ENCODE data around the gene SIVA1. TPM values are rescaled to one million over a fixed set of nuclear protein-coding genes. Genes with fewer than 3 reads are reported as not detected.

The SIVA1 gene
- total RNA-seq, 1 donor, result 62.2 TPM

GRCh38 chr14:104791425-104791824 lies 38.5 kb downstream of the SIVA1 start:
- H3K36me3 ChIP-seq (ENCODE audit: insufficient read depth, low read length), result peaks cover 12% of the 10 kb centered on the region

GRCh38 chr14:104792101-104792884 lies 39.3 kb downstream of the SIVA1 start:
- Histone ChIP-seq H3K4me2 (ENCODE audit: insufficient read depth, low read length) (no peak overlapping the region), H3K27me3 (ENCODE audit: insufficient read depth, low read length) (no peaks in the 10 kb centered on the region), H3K4me3 (ENCODE audit: insufficient read depth, low read length) (no peak overlapping the region), H3K9me3 (ENCODE audit: low read depth, low read length) (no peaks in the 10 kb centered on the region), H3K27ac (ENCODE audit: low read depth, low read length) (no peak overlapping the region), H4K20me1 (ENCODE audit: insufficient read depth, low read length) (peaks cover 66% of the 10 kb centered on the region), H3K79me2 (ENCODE audit: insufficient read depth, low read length) (peaks cover 76% of the 10 kb centered on the region), H3K4me1 (ENCODE audit: insufficient read depth, low read length) (peaks cover 12% of the 10 kb centered on the region), H2AFZ (ENCODE audit: low read length) (no peak overlapping the region), H3K36me3 (ENCODE audit: insufficient read depth, low read length) (peaks cover 12% of the 10 kb centered on the region)
- no peak for DNase-seq (ENCODE audit: insufficient read length, low spot score, missing footprints)
- TF ChIP-seq, protein P1, sequence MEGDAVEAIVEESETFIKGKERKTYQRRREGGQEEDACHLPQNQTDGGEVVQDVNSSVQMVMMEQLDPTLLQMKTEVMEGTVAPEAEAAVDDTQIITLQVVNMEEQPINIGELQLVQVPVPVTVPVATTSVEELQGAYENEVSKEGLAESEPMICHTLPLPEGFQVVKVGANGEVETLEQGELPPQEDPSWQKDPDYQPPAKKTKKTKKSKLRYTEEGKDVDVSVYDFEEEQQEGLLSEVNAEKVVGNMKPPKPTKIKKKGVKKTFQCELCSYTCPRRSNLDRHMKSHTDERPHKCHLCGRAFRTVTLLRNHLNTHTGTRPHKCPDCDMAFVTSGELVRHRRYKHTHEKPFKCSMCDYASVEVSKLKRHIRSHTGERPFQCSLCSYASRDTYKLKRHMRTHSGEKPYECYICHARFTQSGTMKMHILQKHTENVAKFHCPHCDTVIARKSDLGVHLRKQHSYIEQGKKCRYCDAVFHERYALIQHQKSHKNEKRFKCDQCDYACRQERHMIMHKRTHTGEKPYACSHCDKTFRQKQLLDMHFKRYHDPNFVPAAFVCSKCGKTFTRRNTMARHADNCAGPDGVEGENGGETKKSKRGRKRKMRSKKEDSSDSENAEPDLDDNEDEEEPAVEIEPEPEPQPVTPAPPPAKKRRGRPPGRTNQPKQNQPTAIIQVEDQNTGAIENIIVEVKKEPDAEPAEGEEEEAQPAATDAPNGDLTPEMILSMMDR (IDR thresholded peaks at IDR 0.05; ENCODE audit: extremely low read depth, low read depth, low read length), result no peak

More at GRCh38 chr14:104791425-104791824, 38.5 kb downstream of the SIVA1 start:
- H3K27ac ChIP-seq (ENCODE audit: low read depth, low read length), result no peak overlapping the region
- H2AFZ ChIP-seq (ENCODE audit: low read length), result no peak overlapping the region
- no peaks in the 10 kb centered on the region for H3K27me3 ChIP-seq (ENCODE audit: insufficient read depth, low read length)
- TF ChIP-seq, protein P1 (IDR thresholded peaks at IDR 0.05; ENCODE audit: extremely low read depth, low read depth, low read length), result no peak
- H3K79me2 ChIP-seq (ENCODE audit: insufficient read depth, low read length), result peaks cover 85% of the 10 kb centered on the region
- no peak for DNase-seq (ENCODE audit: insufficient read length, low spot score, missing footprints)
- H4K20me1 ChIP-seq (ENCODE audit: insufficient read depth, low read length), result peaks cover 66% of the 10 kb centered on the region
- no peaks in the 10 kb centered on the region for H3K9me3 ChIP-seq (ENCODE audit: low read depth, low read length)
- peaks cover 12% of the 10 kb centered on the region for H3K4me1 ChIP-seq (ENCODE audit: insufficient read depth, low read length)
- no peak overlapping the region for H3K4me2 ChIP-seq (ENCODE audit: insufficient read depth, low read length)
- H3K4me3 ChIP-seq (ENCODE audit: insufficient read depth, low read length), result no peak overlapping the region

DNA sequence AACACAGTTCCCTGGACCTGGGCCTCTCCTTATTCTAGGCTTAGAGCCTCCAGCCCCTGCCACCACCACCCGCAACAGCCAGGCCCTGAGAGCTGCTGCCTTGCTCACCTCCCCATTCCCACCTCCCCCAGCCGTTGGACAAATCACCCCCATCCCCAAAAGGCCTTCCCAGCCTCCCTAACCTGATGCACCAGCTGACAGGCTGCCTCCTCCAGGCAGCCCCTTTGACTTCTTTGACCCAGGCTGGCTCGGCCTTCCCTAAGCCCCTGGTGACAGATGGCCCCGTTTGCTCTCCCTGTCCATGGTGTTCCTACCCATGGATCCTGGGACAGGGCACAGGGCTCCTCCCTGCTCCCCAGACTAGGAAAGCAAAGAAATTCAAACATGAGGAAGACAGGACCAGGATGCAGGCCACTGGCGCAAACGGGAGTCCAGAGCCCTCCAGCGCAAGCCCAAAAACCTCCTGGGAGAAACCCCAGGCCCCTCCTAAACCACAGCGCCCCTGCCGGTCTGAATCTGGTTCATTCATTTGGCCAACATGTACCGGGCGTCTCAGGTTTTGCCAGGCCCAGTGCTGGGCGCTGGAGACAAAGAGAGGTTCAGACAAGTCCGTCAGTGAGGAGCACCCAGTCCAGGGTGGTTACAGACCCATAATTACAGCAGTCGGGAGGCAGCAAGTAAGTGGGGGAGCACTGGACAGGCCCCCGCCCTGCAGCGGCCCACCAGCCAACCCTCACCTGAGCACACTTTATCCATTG lies 40.2 kb downstream of the SIVA1 start:
- Histone ChIP-seq H3K27me3 (ENCODE audit: insufficient read depth, low read length) (no peaks in the 10 kb centered on the region), H3K79me2 (ENCODE audit: insufficient read depth, low read length) (peaks cover 68% of the 10 kb centered on the region), H3K4me3 (ENCODE audit: insufficient read depth, low read length) (peak overlapping the region; percentile 83), H4K20me1 (ENCODE audit: insufficient read depth, low read length) (peaks cover 59% of the 10 kb centered on the region), H3K4me1 (ENCODE audit: insufficient read depth, low read length) (peaks cover 12% of the 10 kb centered on the region), H2AFZ (ENCODE audit: low read length) (no peak overlapping the region), H3K9me3 (ENCODE audit: low read depth, low read length) (no peaks in the 10 kb centered on the region), H3K36me3 (ENCODE audit: insufficient read depth, low read length) (peaks cover 12% of the 10 kb centered on the region), H3K27ac (ENCODE audit: low read depth, low read length) (peak overlapping the region; percentile 51), H3K4me2 (ENCODE audit: insufficient read depth, low read length) (peak overlapping the region; percentile 85)
- TF ChIP-seq, protein P1 (IDR thresholded peaks at IDR 0.05; ENCODE audit: extremely low read depth, low read depth, low read length), result peak; percentile 33
- no peak for DNase-seq (ENCODE audit: insufficient read length, low spot score, missing footprints)

DNA sequence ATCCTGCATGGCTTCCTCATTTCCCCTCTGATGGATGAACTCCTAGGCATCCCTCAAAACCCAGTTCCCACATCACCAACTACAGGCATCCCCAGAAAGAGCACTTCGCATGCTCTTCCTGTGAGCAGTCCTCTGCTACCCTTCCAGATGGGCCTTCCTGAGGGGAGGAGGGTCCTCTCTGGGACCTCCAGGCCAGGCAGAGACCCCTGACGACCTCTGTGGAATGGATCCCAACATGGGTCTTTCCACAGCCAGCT lies 40.7 kb downstream of the SIVA1 start:
- H4K20me1 ChIP-seq (ENCODE audit: insufficient read depth, low read length), result peaks cover 54% of the 10 kb centered on the region
- peaks cover 12% of the 10 kb centered on the region for H3K4me1 ChIP-seq (ENCODE audit: insufficient read depth, low read length)

More for the DNA sequence above, 40.7 kb downstream of the SIVA1 start:
- H3K36me3 ChIP-seq (ENCODE audit: insufficient read depth, low read length), result peaks cover 9% of the 10 kb centered on the region
- no peak for DNase-seq (ENCODE audit: insufficient read length, low spot score, missing footprints)
- H3K4me3 ChIP-seq (ENCODE audit: insufficient read depth, low read length), result peak overlapping the region; percentile 83
- peaks cover 63% of the 10 kb centered on the region for H3K79me2 ChIP-seq (ENCODE audit: insufficient read depth, low read length)
- no peak overlapping the region for H2AFZ ChIP-seq (ENCODE audit: low read length)
- H3K9me3 ChIP-seq (ENCODE audit: low read depth, low read length), result no peaks in the 10 kb centered on the region
- H3K27me3 ChIP-seq (ENCODE audit: insufficient read depth, low read length), result no peaks in the 10 kb centered on the region
- H3K4me2 ChIP-seq (ENCODE audit: insufficient read depth, low read length), result peak overlapping the region; percentile 85
- peak overlapping the region; percentile 51 for H3K27ac ChIP-seq (ENCODE audit: low read depth, low read length)
- TF ChIP-seq, protein P1 (IDR thresholded peaks at IDR 0.05; ENCODE audit: extremely low read depth, low read depth, low read length), result no peak

All from osteoblast (primary cell).